GM21367 (cell line): ENCODE measurements around the gene EMCN.

ENCODE experiments used
- ATAC-seq: cut with Tn5 transposase; IDR thresholded peaks from one replicate; pipeline ENCODE4 v1.9.1; 2021; ENCODE audit not compliant: unreplicated experiment

Gene EMCN

DNA sequence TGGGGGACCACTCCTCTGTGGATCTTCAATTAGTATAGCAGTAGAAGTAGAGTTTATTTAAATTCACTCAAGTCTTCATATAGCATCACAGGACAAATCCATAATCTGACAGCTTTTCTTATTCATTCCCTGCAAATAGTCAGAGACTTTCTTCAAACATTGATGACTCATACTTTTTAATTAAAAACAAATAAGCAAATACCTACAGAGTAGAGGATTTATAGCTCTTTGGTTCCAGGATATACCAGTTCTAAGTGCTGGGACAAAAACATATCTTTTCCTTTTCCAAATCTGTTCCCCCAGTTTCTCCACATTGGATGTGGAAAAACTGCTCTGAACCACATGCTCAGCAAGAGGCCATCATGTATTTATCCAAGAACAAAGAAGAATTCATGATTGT lies 24.1 kb downstream of the EMCN start:
- no peak for ATAC-seq

DNA sequence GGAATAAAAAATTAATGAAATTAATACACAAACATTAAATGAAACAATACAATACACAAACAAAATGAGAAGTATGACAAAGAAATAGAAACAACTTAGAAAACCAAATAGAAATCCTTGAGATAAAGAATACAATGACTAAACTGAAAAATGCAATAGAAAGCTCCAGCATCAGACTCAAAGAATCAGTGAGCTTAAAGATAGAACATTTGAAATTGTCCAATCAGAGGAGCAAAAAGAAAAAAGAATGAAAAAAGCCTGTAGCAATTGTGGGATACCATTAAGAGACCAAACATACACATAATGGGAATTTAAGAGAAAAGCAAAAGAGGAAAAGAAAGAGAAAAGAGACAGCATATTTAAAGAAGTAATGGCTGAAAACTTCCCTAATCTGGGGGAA lies 25.7 kb downstream of the EMCN start:
- ATAC-seq: no peak

DNA sequence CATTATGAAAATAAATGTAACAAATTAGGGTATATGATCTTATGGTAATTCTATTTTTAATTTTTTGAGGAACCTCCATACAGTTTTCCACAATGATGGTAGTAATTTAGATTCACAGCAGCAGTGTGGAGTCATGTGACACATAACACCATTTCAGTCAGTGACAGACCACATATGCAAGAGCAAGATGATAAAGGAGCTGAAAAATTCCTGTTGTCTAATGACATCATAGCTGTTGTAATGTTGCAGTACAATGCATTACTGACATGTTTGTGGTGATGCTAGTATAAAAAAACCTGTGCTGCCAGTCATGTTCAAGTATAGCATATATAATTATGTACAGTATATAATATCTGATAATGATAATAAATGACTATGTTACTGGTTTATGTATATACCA lies 28.5 kb downstream of the EMCN start:
- ATAC-seq: no peak

DNA sequence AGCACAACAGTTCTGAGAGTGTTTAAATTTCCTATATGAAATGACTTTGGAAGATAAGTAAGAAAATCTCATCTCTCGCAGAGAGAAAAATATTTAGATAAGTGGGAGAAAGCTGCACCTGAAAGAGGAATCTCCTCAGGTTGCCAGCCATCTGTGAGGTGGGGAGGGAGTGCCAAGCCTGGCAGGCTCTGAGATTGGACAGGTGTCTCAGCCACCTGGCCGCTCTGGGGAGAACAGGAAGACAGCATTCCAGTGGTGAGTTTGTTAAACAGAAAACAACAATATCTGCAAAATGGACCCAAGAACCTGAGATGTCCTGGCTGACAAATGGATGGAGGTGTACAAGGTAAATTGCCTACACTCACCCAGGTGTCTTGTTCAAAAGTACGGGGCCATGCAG lies 31.3 kb downstream of the EMCN start:
- ATAC-seq: no peak

DNA sequence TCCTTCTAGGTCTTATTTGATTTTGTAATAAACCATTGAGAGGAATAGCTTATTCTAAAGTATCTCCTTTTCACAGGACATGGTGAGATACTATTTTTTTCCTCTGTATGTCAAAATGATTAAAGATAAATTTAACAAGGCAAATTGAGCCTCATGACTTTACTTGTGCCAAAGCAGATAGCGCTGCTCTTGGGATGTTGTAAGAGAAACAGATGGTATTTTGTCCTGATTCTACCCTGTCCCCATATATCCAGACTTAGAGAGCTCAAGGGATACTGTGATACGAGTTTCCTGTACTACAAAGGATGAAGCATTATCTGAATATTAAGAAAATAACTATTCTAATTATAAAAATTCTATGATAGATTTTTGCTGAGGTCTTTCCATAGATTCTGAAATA lies 34.0 kb downstream of the EMCN start:
- ATAC-seq: no peak

DNA sequence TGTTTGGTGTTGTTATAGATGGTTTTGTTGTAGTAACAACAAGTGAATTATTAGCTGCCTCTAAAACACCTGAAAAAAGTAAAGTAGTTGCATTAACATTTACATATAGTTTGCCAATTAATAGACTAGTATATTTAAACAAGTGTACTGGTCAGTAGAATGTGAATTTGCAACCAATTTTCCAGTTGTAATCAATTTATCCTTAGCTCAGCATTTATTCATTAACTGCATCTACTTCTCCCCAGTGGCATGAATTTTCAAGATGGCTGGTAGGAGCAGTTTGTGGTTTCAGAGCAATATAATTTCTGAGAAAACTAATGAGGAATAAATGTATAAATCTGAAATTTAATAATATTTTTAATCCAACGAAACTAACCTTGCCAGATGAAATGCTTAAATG lies 37.9 kb downstream of the EMCN start:
- ATAC-seq: no peak

DNA sequence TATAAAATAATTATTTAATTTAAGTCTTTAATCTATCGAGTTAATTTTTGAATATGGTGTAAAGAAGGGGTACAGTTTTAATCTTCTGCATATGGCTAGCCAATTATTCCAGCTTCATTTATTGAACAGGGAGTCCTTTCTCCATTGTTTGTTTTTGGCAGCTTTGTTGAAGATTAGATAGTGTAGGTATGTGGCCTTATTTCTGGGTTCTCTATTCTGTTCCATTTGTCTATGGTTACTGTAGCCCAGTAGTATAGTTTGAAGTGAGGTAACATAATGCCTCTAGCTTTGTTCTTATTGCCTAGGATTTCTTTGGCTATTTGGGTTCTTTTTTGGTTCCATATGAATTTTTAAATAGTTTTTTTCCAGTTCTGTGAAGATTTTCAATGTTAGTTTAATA lies 48.3 kb downstream of the EMCN start:
- ATAC-seq: no peak

DNA sequence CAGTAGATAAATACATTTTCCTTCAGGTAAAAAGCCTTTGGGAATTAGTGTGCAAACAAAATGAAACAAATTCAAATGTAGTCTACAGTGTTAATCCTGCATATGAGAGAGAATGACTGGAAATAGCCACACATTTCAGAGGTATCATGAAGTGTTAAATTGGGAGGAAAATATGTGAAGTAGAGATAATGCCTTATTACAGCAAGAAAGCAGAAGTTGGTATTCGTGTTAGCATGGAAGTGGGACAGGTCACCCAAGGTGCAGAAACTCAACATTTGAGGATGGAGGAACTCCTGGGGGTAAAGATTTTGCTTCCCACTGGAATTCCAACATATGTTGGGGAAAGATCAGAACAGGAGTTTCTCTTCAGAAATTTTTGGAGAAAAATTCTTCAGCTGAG lies 51.3 kb downstream of the EMCN start:
- no peak for ATAC-seq

DNA sequence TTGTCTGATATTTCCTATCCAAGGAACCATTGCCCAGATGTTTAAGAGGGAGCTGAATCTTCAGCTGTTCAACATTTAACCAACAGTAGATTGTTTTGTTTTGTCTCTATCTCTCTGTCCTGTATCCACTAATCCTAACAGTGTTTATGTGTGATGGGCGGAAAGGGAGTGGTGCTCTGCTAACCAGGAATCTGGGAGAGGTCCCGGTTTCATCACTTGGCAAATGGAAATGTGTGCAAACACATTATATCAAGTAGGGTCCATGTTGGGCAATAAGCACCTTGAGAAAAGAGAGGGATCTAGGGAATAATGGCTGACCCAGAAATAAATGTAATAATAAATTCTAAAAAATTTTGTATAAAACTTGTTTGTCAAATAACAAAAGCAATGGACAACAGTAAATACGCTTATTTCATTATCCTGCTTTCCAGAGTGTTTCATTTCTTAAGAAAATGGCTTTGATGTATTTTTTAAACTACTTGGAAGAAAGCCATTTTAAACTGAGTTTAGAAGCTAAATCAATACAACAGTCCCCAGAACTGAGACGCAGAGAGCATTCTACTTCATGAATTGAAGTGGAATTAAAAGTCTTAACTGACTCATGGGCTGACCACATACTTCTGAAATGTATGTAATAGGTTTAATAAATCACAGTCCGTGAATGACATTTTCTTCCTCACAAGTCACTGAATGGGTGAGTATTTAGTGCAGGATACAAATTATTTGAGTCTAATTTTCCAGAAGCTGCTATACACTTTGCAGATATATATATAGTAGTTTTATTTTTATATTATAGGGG lies 55.8 kb downstream of the EMCN start:
- ATAC-seq: no peak

DNA sequence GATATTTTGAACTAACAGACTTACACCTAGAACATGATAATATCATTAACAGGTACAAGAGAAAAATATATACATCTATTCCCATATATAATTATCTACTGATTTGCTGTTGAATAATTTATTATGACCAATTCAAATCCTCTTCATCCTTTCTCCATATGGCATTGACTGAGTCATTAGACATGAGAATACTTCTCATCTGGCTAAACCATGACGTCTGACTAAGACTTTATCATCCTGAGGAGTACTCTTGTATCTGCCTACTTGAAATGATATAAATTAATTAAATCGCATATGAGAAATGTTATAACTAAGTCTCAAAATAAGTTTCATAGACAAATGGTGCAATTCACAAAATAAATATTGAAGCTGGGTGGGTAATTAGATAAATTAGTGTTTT lies 67.4 kb downstream of the EMCN start:
- ATAC-seq: no peak

DNA sequence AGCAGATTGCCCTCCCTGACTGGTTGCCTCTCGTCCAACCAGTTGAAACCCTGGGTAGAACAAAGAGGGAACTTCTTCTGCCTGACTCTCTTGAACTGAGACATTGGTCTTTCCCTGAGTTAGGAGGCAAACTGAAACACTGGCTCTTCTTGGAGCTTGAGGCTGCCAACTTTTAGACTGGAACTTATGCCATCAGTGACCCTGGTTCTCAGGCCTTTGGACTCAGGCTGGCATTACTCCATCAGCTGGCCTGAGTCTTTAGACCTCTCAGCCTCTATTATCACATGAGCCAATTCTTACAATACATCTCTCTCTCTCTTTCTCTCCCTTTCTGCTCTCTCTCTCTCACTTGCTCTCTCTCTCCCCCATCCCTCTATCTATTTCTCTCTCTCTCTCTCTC lies 86.4 kb downstream of the EMCN start:
- ATAC-seq: no peak

DNA sequence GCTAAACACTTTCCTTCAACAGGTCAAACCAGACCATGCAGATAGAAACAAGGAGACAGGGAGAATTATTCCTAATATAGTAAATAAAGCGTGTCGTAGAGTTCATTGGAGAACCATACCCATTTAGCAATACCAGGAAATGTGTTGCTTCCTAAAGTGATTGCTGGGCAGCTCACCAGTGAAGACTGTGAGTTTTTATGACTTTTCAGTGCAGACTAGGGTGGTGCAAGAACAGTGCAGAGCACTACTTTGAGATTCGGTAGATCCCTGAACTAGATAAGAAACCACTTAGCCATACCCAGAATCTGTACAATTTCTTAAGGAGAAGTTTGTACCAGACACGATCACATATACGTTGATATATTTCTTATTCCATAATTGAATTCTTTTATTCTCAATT lies 87.4 kb downstream of the EMCN start:
- no peak for ATAC-seq

DNA sequence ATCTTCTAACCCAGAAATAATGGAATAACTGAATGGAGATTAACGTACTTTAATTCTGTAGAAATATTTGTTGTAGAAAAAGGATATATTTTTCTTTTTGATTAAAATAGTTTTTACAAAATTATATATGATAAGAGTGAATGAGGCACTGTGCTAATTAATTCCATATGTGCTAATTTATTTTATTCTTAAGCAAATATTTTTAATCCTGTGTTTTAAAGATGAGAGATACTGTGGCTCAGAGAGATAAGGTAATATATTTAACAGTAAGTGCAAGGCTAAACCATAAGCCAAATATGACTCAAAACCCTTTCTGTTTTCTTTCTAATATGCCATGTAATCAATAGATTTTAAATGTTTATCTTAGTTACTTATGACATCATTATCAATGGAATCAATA lies 88.2 kb downstream of the EMCN start:
- no peak for ATAC-seq

DNA sequence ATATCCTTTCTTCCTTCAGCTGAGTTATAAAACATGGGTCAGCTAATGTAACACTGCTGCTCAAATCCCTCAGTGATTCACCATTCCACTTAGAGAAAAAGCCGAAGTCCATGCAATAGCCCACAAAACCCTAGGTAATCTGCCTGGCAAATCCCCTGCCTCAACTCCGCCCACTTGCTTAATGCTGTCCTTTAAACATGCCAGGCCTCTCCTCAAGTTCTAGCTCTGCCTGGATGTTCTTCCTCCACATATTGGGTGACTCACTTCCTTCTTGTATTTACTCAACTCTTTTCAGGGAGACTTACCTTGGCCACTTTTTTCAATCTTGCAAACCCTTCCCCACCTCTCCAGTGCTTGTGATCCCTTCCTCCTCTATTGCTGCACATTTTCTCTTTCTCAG lies 89.8 kb downstream of the EMCN start:
- no peak for ATAC-seq

DNA sequence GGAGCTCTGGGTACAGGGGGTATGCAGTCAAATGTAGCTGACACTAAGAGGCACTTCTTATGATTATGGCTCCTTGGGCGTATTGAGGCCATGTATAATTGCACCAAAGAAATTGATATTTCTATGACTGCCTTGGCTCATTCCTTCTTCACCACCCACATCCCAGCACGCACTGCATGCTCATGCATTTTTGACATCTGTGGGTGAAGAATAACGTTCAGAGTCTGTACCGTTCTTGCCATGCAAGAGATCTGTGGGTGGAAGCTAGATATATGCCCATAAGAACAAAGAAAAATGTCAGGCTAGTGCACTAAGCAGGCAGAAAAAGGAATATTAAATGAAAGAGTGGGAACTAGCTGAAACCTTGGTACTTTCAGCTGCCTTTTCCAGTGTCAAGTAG lies 93.4 kb downstream of the EMCN start:
- no peak for ATAC-seq

DNA sequence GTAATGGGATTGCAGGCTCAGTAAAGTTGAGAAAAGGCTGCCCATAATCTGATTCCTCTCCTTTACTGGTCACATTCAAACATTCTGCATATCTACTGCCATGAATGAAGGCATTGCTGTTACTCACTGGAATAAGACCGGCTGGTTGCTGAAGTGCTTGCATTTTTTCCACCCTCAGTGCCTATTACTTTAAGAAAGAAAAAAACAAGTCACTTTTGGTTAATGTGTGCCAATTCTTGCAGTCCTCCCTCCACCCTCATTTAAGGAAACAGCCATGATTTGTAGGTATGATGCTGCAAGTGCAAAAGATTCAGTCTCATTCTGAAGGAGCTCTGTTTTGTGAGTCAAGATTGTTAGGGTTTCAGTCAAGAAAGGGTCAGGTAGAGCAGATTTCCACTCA lies 94.9 kb downstream of the EMCN start:
- no peak for ATAC-seq

DNA sequence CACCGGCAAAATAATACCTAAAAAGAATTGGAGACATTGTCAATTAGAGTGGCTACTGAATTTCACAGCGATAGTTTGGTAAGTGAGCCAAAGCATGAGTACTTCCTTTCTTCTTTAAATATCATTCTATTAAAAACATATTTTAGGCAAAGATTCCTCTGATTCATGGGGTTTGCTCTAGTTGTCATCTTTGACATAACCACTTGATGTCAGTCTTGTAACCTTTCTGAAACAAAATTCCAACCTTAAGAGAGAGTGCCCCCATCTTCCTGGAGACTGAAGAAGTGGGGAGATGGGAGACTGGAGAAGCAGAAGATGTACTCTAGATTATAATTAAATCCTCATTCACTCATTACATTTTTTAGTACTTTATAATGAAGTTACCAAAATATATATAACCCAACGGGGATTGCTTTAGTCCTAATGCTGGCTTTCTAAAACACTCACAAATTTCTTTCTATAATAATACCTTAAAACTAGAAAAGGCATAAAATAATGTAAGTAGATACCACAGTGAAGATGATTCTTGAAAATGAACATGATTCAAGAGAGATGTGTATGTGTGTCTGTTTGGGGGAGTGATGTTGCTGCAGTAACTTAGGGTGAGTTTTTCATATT lies 96.4 kb downstream of the EMCN start:
- no peak for ATAC-seq

DNA sequence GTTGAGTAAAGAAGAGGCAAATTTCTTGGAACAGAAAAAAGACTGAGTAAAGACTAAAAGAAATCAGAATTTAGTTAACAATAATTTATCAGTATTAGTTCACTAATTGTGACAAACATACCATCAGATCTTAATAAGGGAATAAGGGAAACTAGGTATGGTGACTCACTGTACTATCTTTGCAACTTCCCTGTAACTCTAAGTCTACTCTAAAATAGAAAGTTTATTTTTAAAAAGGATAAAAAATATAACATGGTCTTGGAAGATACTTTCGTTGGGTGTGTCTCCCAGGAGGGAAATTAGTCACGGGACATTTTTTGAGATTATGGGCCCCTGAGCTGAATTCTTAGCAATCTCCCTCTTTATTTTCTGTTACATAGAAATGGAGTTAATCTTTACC lies 97.3 kb downstream of the EMCN start:
- ATAC-seq: no peak

DNA sequence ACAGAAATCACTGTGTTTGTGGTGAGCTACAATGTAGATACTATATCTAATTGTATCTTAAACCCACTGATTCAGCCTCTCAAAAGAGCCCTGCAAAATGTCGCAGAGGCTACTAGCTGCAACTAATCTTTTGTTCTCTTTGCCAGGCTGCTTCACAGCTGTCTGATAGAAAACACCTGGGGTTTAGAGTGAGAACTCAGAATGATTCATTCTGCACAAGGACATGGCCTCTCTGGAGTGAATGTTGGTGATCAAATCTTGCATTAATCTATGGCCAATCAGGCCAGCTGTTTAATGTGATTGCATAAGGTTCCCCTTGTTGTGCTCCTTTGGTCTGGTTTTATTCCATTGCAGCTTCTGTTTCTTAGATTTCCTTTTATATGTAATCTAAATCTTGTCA lies 100.3 kb downstream of the EMCN start:
- ATAC-seq: no peak

DNA sequence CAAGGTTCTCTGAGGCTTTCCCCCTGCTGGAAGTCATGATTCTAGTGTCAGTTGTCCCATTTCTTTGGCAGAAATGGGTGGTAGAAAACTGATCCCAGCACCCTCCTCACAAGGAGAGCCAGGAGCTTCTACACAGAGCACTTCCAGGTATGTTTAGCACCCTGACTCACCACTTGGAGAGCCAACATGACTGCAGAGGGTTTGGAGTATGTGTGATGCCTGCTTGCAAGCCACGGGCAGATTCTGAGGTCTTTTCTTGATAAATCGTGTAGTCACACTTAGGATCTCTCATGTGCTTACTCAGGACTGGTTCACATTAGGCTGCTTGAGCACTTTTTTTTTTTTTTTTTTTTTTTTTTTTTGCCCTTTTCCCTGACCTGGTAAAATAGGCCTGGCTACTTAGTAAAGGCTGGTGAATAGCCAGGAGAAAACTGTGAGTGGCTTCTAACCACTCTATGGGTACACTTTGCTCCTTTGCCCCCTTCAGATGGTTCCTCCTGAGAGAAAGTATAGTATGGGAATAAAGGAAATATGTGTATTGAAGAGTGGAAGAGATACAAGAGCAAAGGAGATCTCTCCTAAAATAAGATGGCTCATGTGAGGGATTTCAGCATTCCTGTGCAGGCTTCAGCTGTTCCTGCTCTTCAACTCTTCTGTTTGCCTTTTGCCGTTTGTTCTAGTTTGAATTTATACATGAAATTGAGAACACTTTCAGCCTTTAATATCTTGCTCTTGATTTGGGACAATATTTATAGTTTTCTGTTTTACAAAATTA lies 103.6 kb downstream of the EMCN start:
- ATAC-seq: no peak

DNA sequence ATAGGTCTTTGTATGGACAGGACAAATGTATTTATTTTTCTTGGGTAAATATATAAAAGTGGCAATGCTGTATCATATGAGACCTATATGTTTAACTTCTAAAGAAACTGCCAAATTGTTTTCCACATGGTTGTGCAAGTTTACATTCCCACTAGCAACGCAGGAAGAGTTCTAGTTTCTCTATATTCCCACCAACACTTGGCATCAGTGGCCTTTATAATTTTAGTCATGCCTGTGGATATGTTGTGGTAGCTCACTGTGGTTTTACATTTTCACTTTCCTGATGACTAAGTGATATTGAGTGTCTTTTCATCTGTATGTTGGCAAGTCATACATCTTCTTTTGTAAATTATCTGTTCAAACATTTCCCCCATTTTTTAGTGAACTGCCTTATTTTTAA lies 126.0 kb downstream of the EMCN start:
- ATAC-seq: no peak

DNA sequence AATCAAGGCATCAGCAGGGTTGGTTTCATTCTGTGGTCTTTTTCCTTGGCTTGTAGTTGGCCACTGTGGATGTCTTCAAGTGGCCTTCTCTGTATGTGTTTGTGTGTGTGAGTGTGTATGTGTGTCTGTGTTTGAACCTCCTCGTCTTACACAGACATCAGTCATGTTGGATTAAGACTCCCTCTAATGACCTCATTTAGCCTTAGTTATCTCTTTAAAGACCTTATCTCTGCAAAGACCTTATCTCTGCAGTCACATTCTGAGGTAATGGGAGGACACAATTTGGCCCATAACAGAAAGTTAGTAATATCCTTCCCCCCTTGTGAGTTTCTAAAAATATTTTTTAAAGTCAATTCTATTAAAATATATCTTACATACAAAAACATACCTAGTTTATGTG lies 126.7 kb downstream of the EMCN start:
- ATAC-seq: no peak
